WTC11 (cell line): ENCODE results near the gene PI4K2A. TPM values are rescaled to one million over a fixed set of nuclear protein-coding genes. Genes with fewer than 3 reads are reported as not detected.

Source experiments
- ATAC-seq: fragments of 200-7000 bp; cut with Tn5 transposase; 2 replicates; pipeline ENCODE4 v1.10.0; 2021; ENCODE audit warnings: mild to moderate bottlenecking, moderate library complexity
- CTCF ChIA-PET: fragments of 300-600 bp; sonication (Branson Sonifier 250); formaldehyde crosslinking; loops from one replicate; lab custom pipeline; 2021; ENCODE audit warnings: antibody characterized with exemption; lab: Charles Lee
- POLR2A ChIA-PET: fragments of 350-600 bp; sonication (Branson Sonifier 250); formaldehyde crosslinking; loops from one replicate; lab custom pipeline; 2021; ENCODE audit warnings: antibody characterized with exemption; lab: Charles Lee
- DNase-seq: peaks from one replicate; pipeline ENCODE4 v3.0.0; 2021; ENCODE audit warnings: low spot score
- H3K27ac Mint-ChIP-seq: 2 replicates; pipeline ENCODE4 v1.8.0; 2021; ENCODE audit warnings: mixed read lengths
- H3K27me3 Mint-ChIP-seq: 2 replicates; pipeline ENCODE4 v1.8.0; 2021; ENCODE audit warnings: low read depth, mild to moderate bottlenecking, moderate library complexity, mixed read lengths
- H3K36me3 Mint-ChIP-seq: 2 replicates; pipeline ENCODE4 v1.8.0; 2021; ENCODE audit warnings: mixed read lengths
- H3K4me1 Mint-ChIP-seq: 2 replicates; pipeline ENCODE4 v1.8.0; 2022; ENCODE audit warnings: mixed read lengths
- H3K4me3 Mint-ChIP-seq: 2 replicates; pipeline ENCODE4 v1.8.0; 2021; ENCODE audit warnings: mild to moderate bottlenecking, moderate library complexity, mixed read lengths
- H3K9me3 Mint-ChIP-seq: 2 replicates; pipeline ENCODE4 v1.8.0; 2021; ENCODE audit warnings: mixed read lengths
- AFF4 ChIP-seq: sonication (generic); formaldehyde crosslinking; IDR thresholded peaks from 2 replicates; pipeline ENCODE4 v1.8.1; 2023; ENCODE audit warnings: mild to moderate bottlenecking, missing genetic modification reagents, borderline replicate concordance
- ATF1 ChIP-seq: sonication (generic); formaldehyde crosslinking; IDR thresholded peaks from 2 replicates; pipeline ENCODE4 v1.8.1; 2023; ENCODE audit warnings: mild to moderate bottlenecking, moderate library complexity, missing genetic modification reagents
- ELF4 ChIP-seq: sonication (generic); formaldehyde crosslinking; IDR thresholded peaks from 2 replicates; pipeline ENCODE4 v1.8.1; 2022; ENCODE audit warnings: low read depth, mild to moderate bottlenecking, moderate library complexity, missing genetic modification reagents
- FOXJ3 ChIP-seq: sonication (generic); formaldehyde crosslinking; IDR thresholded peaks from 2 replicates; pipeline ENCODE4 v1.9.0; 2021; ENCODE audit warnings: missing genetic modification reagents, mild to moderate bottlenecking, borderline replicate concordance
- HMGA2 ChIP-seq: fragments of 250-450 bp; sonication (Bioruptor Pico); IDR thresholded peaks from 2 replicates; pipeline ENCODE4 v1.4.0; 2021; ENCODE audit warnings: mild to moderate bottlenecking, moderate library complexity
- HMGXB4 ChIP-seq: sonication (generic); formaldehyde crosslinking; IDR thresholded peaks from 2 replicates; pipeline ENCODE4 v1.8.1; 2023; ENCODE audit warnings: mild to moderate bottlenecking, moderate library complexity, missing genetic modification reagents
- JUN ChIP-seq: sonication (generic); formaldehyde crosslinking; IDR thresholded peaks from 2 replicates; pipeline ENCODE4 v1.8.0; 2023; ENCODE audit warnings: mild to moderate bottlenecking, missing genetic modification reagents
- NFATC4 ChIP-seq: fragments of 250-450 bp; sonication (Bioruptor Pico); IDR thresholded peaks from 2 replicates; pipeline ENCODE4 v1.9.0; 2021; ENCODE audit warnings: mild to moderate bottlenecking
- TP53 ChIP-seq: sonication (generic); formaldehyde crosslinking; IDR thresholded peaks from 2 replicates; pipeline ENCODE4 v1.8.1; 2023; ENCODE audit warnings: mild to moderate bottlenecking, missing genetic modification reagents
- ZNF219 ChIP-seq: sonication (generic); formaldehyde crosslinking; IDR thresholded peaks from 2 replicates; pipeline ENCODE4 v1.8.0; 2023; ENCODE audit warnings: missing genetic modification reagents, mild to moderate bottlenecking, borderline replicate concordance
- ZSCAN18 ChIP-seq: fragments of 250-450 bp; sonication (Bioruptor Pico); IDR thresholded peaks from 2 replicates; pipeline ENCODE4 v2.1.2; 2022; ENCODE audit warnings: mild to moderate bottlenecking, moderate library complexity
- total RNA-seq: library from RNA; stranded (reverse); gene quantifications from 3 replicates; pipeline ENCODE4 v1.2.3, GENCODE V29; 2021
- TF ChIP-seq, protein P1 (sequence below): sonication (generic); formaldehyde crosslinking; IDR thresholded peaks from 2 replicates; pipeline ENCODE4 v1.8.1; 2022; ENCODE audit warnings: low read depth, missing genetic modification reagents, borderline replicate concordance
- TF ChIP-seq, protein P2 (sequence below): sonication (generic); formaldehyde crosslinking; conservative IDR thresholded peaks from 2 replicates; pipeline ENCODE4 v1.8.1; 2022; ENCODE audit warnings: mild to moderate bottlenecking, missing genetic modification reagents
- TF ChIP-seq, protein P3 (sequence below): sonication (generic); formaldehyde crosslinking; IDR thresholded peaks from 2 replicates; pipeline ENCODE4 v1.8.1; 2022; ENCODE audit warnings: mild to moderate bottlenecking, moderate library complexity, missing genetic modification reagents
- TF ChIP-seq, protein P4 (sequence below): sonication (generic); formaldehyde crosslinking; IDR thresholded peaks from 2 replicates; pipeline ENCODE4 v1.8.1; 2022; ENCODE audit warnings: missing genetic modification reagents, borderline replicate concordance
- TF ChIP-seq, protein P5 (sequence below): sonication (generic); formaldehyde crosslinking; IDR thresholded peaks from 2 replicates; pipeline ENCODE4 v1.8.1; 2022; ENCODE audit warnings: low read depth, mild to moderate bottlenecking, moderate library complexity, missing genetic modification reagents, borderline replicate concordance
- TF ChIP-seq, protein P6 (sequence below): fragments of 250-450 bp; sonication (Bioruptor Pico); IDR thresholded peaks from 2 replicates; pipeline ENCODE4 v1.9.0; 2021; ENCODE audit warnings: mild to moderate bottlenecking, borderline replicate concordance
- TF ChIP-seq, protein P7 (sequence below): sonication (generic); formaldehyde crosslinking; IDR thresholded peaks from 2 replicates; pipeline ENCODE4 v1.8.1; 2023; ENCODE audit warnings: mild to moderate bottlenecking, missing genetic modification reagents, moderate library complexity

The PI4K2A gene
- total RNA-seq, 1 experiment from 2014 or later = 19.5 TPM

DNA sequence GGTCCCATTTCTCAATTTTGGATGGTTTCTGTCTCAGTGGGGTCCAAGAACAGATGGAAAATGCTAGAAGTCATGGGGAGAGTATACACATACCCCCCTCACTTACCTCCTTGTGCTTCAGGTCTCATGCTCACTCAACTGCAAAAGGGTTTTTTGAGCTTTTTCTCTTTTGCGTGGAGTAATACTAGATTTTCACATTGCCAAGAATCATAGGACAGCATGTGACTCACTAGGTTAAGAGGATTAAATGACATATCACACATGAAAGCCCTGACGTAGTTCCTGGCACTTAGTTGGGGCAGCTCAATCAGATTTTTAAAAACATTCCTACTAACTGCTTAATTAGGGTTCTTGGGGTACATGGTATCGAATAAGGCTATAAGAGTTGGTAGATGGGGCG, 4.5 kb downstream of the PI4K2A start:
- no peak for ATAC-seq
- H3K27me3 Mint-ChIP-seq = no peaks in the 10 kb centered on the region
- ChIA-PET POLR2A (interaction anchor here (0.7 kb wide), 1 partner anchor 181 kb away, joined by 7 read pairs; no protein-coding TSS in a partner anchor), CTCF (no interaction called here)
- H3K4me3 Mint-ChIP-seq = no peak overlapping the region
- no peak for DNase-seq
- peaks cover 47% of the 10 kb centered on the region for H3K4me1 Mint-ChIP-seq
- H3K27ac Mint-ChIP-seq = no peak overlapping the region
- H3K36me3 Mint-ChIP-seq = peaks cover 27% of the 10 kb centered on the region
- no peaks in the 10 kb centered on the region for H3K9me3 Mint-ChIP-seq
- TF ChIP-seq, protein P1, sequence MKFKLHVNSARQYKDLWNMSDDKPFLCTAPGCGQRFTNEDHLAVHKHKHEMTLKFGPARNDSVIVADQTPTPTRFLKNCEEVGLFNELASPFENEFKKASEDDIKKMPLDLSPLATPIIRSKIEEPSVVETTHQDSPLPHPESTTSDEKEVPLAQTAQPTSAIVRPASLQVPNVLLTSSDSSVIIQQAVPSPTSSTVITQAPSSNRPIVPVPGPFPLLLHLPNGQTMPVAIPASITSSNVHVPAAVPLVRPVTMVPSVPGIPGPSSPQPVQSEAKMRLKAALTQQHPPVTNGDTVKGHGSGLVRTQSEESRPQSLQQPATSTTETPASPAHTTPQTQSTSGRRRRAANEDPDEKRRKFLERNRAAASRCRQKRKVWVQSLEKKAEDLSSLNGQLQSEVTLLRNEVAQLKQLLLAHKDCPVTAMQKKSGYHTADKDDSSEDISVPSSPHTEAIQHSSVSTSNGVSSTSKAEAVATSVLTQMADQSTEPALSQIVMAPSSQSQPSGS (CRISPR knock-in tag) = no peak
- TF ChIP-seq, protein P2, sequence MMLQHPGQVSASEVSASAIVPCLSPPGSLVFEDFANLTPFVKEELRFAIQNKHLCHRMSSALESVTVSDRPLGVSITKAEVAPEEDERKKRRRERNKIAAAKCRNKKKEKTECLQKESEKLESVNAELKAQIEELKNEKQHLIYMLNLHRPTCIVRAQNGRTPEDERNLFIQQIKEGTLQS (CRISPR knock-in tag) = no peak
- no peak for TF ChIP-seq AFF4 (CRISPR knock-in tag)
- TF ChIP-seq, protein P3, sequence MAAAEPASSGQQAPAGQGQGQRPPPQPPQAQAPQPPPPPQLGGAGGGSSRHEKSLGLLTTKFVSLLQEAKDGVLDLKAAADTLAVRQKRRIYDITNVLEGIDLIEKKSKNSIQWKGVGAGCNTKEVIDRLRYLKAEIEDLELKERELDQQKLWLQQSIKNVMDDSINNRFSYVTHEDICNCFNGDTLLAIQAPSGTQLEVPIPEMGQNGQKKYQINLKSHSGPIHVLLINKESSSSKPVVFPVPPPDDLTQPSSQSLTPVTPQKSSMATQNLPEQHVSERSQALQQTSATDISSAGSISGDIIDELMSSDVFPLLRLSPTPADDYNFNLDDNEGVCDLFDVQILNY (CRISPR knock-in tag) = no peak
- TF ChIP-seq, protein P4, sequence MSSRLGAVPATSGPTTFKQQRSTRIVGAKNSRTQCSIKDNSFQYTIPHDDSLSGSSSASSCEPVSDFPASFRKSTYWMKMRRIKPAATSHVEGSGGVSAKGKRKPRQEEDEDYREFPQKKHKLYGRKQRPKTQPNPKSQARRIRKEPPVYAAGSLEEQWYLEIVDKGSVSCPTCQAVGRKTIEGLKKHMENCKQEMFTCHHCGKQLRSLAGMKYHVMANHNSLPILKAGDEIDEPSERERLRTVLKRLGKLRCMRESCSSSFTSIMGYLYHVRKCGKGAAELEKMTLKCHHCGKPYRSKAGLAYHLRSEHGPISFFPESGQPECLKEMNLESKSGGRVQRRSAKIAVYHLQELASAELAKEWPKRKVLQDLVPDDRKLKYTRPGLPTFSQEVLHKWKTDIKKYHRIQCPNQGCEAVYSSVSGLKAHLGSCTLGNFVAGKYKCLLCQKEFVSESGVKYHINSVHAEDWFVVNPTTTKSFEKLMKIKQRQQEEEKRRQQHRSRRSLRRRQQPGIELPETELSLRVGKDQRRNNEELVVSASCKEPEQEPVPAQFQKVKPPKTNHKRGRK (CRISPR knock-in tag) = no peak
- TF ChIP-seq, protein P5, sequence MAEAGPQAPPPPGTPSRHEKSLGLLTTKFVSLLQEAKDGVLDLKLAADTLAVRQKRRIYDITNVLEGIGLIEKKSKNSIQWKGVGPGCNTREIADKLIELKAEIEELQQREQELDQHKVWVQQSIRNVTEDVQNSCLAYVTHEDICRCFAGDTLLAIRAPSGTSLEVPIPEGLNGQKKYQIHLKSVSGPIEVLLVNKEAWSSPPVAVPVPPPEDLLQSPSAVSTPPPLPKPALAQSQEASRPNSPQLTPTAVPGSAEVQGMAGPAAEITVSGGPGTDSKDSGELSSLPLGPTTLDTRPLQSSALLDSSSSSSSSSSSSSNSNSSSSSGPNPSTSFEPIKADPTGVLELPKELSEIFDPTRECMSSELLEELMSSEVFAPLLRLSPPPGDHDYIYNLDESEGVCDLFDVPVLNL (CRISPR knock-in tag) = no peak
- no peak for TF ChIP-seq ZSCAN18 (CRISPR knock-in tag)
- no peak for TF ChIP-seq TP53 (CRISPR knock-in tag)
- TF ChIP-seq, protein P6, sequence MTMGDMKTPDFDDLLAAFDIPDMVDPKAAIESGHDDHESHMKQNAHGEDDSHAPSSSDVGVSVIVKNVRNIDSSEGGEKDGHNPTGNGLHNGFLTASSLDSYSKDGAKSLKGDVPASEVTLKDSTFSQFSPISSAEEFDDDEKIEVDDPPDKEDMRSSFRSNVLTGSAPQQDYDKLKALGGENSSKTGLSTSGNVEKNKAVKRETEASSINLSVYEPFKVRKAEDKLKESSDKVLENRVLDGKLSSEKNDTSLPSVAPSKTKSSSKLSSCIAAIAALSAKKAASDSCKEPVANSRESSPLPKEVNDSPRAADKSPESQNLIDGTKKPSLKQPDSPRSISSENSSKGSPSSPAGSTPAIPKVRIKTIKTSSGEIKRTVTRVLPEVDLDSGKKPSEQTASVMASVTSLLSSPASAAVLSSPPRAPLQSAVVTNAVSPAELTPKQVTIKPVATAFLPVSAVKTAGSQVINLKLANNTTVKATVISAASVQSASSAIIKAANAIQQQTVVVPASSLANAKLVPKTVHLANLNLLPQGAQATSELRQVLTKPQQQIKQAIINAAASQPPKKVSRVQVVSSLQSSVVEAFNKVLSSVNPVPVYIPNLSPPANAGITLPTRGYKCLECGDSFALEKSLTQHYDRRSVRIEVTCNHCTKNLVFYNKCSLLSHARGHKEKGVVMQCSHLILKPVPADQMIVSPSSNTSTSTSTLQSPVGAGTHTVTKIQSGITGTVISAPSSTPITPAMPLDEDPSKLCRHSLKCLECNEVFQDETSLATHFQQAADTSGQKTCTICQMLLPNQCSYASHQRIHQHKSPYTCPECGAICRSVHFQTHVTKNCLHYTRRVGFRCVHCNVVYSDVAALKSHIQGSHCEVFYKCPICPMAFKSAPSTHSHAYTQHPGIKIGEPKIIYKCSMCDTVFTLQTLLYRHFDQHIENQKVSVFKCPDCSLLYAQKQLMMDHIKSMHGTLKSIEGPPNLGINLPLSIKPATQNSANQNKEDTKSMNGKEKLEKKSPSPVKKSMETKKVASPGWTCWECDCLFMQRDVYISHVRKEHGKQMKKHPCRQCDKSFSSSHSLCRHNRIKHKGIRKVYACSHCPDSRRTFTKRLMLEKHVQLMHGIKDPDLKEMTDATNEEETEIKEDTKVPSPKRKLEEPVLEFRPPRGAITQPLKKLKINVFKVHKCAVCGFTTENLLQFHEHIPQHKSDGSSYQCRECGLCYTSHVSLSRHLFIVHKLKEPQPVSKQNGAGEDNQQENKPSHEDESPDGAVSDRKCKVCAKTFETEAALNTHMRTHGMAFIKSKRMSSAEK = no peak
- TF ChIP-seq JUN (CRISPR knock-in tag) = no peak
- no peak for TF ChIP-seq ELF4
- TF ChIP-seq NFATC4 (CRISPR knock-in tag) = no peak
- TF ChIP-seq HMGA2 = no peak
- TF ChIP-seq, protein P7, sequence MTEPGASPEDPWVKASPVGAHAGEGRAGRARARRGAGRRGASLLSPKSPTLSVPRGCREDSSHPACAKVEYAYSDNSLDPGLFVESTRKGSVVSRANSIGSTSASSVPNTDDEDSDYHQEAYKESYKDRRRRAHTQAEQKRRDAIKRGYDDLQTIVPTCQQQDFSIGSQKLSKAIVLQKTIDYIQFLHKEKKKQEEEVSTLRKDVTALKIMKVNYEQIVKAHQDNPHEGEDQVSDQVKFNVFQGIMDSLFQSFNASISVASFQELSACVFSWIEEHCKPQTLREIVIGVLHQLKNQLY = no peak
- TF ChIP-seq HMGXB4 (CRISPR knock-in tag) = no peak
- TF ChIP-seq FOXJ3 (CRISPR knock-in tag) = no peak
- no peak for TF ChIP-seq ZNF219 (CRISPR knock-in tag)
- TF ChIP-seq ATF1 = no peak
